GM12878 (cell line): Measurements from ENCODE around the gene MAD1L1. TPM values are rescaled to one million over a fixed set of nuclear protein-coding genes. Genes with fewer than 3 reads are reported as not detected.

ENCODE experiments used
- ATAC-seq: fragments of 200-7000 bp; cut with Tn5 transposase; 3 replicates; pipeline ENCODE4 v1.9.1; 2020; ENCODE audit warnings: mild to moderate bottlenecking, moderate library complexity
- BruUV-seq: library from RNA; stranded (reverse); fragments of 400-500 nt; replicated peaks from 2 replicates; lab custom pipeline; 2021; lab: Mats Ljungman, UMichigan
- CTCF ChIA-PET: fragments of 300-600 bp; sonication (Branson Sonifier 250); formaldehyde crosslinking; extraction: SDS; loops from one replicate; lab custom pipeline; 2021; ENCODE audit warnings: inconsistent platforms; lab: Yijun Ruan, JAX
- POLR2A ChIA-PET: fragments of 350-600 bp; formaldehyde crosslinking; extraction: SDS; loops from one replicate; lab custom pipeline; 2021; ENCODE audit warnings: inconsistent platforms; lab: Charles Lee
- RAD21 ChIA-PET: fragments of 300-600 bp; sonication (Branson Sonifier 250); formaldehyde crosslinking; loops from one replicate; lab custom pipeline; 2023; ENCODE audit warnings: antibody characterized with exemption; ENCODE audit not compliant: unreplicated experiment; lab: Charles Lee
- SMC1A ChIA-PET: fragments of 300-600 bp; sonication (Branson Sonifier 250); formaldehyde crosslinking; loops from one replicate; lab custom pipeline; 2023; ENCODE audit not compliant: unreplicated experiment, uncharacterized antibody; lab: Charles Lee
- DNase-seq: peaks from one replicate; pipeline ENCODE4 v3.0.0-alpha.2; 2011; ENCODE audit warnings: low read depth, low spot score
- FAIRE-seq: peaks from 3 replicates; lab custom pipeline; 2011; peaks lifted over from hg19 to GRCh38; lab: Jason Lieb, UNC
- H2AFZ ChIP-seq: 2 replicates; pipeline ENCODE4 v1.6.0; 2011; ENCODE audit warnings: low read depth, low read length, control low read depth; ENCODE audit not compliant: control insufficient read depth
- H3K27ac ChIP-seq: 2 replicates; pipeline ENCODE4 v1.5.1; 2011; ENCODE audit warnings: control low read depth; ENCODE audit not compliant: control insufficient read depth, insufficient read depth
- H3K27me3 ChIP-seq, 2 experiments: replicated peaks in 1 of 2; 2 replicates each; pipeline versions ENCODE4 v1.6.0 to v1.6.1; 2011; ENCODE audit warnings: low read length in 1 of 2; ENCODE audit not compliant: control insufficient read depth in 2 of 2, insufficient read depth in 2 of 2
- H3K36me3 ChIP-seq, 2 experiments: 2 replicates each; pipeline ENCODE4 v1.5.1; 2011; ENCODE audit warnings: low read length in 1 of 2; ENCODE audit not compliant: control insufficient read depth in 2 of 2, insufficient read depth in 2 of 2
- H3K4me1 ChIP-seq: 2 replicates; pipeline ENCODE4 v1.6.1; 2011; ENCODE audit warnings: mild to moderate bottlenecking, low read length, moderate library complexity, mixed read lengths; ENCODE audit not compliant: control insufficient read depth, insufficient read depth
- H3K4me2 ChIP-seq: 2 replicates; pipeline ENCODE4 v1.6.0; 2011; ENCODE audit warnings: control low read depth; ENCODE audit not compliant: control insufficient read depth, insufficient read depth
- H3K4me3 ChIP-seq: fragments of 200-600 bp; sonication (generic); 2 replicates; pipeline ENCODE4 v1.5.1; 2016
- H3K79me2 ChIP-seq: 2 replicates; pipeline ENCODE4 v1.6.0; 2011; ENCODE audit warnings: low read length; ENCODE audit not compliant: control insufficient read depth, insufficient read depth
- H3K9ac ChIP-seq: 2 replicates; pipeline ENCODE4 v1.8.0; 2011; ENCODE audit warnings: low read length, control low read depth, mixed read lengths; ENCODE audit not compliant: control insufficient read depth, insufficient read depth
- H3K9me3 ChIP-seq: replicated peaks from 3 replicates; pipeline ENCODE4 v1.5.1; 2011; ENCODE audit warnings: mild to moderate bottlenecking, low read length; ENCODE audit not compliant: control insufficient read depth, insufficient read depth
- H4K20me1 ChIP-seq: 2 replicates; pipeline ENCODE4 v1.6.0; 2011; ENCODE audit not compliant: control insufficient read depth, insufficient read depth
- BCL11A ChIP-seq: IDR thresholded peaks from 2 replicates; pipeline ENCODE4 v1.6.1; 2011; ENCODE audit warnings: low read depth, low read length
- CREM ChIP-seq: IDR thresholded peaks from 2 replicates; pipeline ENCODE4 v1.6.1; 2014; ENCODE audit warnings: antibody characterized with exemption, low read depth
- EED ChIP-seq: sonication (generic); IDR thresholded peaks from 2 replicates; pipeline ENCODE4 v1.6.1; 2016; ENCODE audit warnings: antibody characterized with exemption, low read depth
- EZH2 ChIP-seq: IDR thresholded peaks from 2 replicates; pipeline ENCODE4 v1.6.1; 2012; ENCODE audit warnings: low read depth, mild to moderate bottlenecking, control low read depth, inconsistent platforms, low read length, borderline replicate concordance; ENCODE audit not compliant: control insufficient read depth
- FOS ChIP-seq: IDR thresholded peaks from 3 replicates; pipeline ENCODE4 v1.6.1; 2011; ENCODE audit warnings: borderline replicate concordance; ENCODE audit not compliant: insufficient read length; ENCODE audit errors: extremely low read depth
- HDAC2 ChIP-seq: fragments of 200-600 bp; sonication (generic); IDR thresholded peaks from 2 replicates; pipeline ENCODE4 v1.6.1; 2017
- HDAC6 ChIP-seq: fragments of 200-600 bp; sonication (generic); IDR thresholded peaks from one replicate; pipeline ENCODE4 v1.8.0; 2017; ENCODE audit warnings: antibody characterized with exemption; ENCODE audit not compliant: unreplicated experiment
- NFYB ChIP-seq: IDR thresholded peaks from 2 replicates; pipeline ENCODE4 v1.6.1; 2011; ENCODE audit warnings: low read depth, mild to moderate bottlenecking, low read length, improper control_type of control experiment, moderate library complexity; ENCODE audit not compliant: insufficient read depth
- NR2C1 ChIP-seq: fragments of 450-650 bp; IDR thresholded peaks from 2 replicates; pipeline ENCODE4 v1.6.1; 2017; ENCODE audit warnings: antibody characterized with exemption, mild to moderate bottlenecking, moderate library complexity
- RB1 ChIP-seq: fragments of 450-650 bp; formaldehyde crosslinking; IDR thresholded peaks from 2 replicates; pipeline ENCODE4 v1.6.1; 2017; ENCODE audit warnings: mild to moderate bottlenecking, borderline replicate concordance
- SMARCA5 ChIP-seq: fragments of 450-650 bp; IDR thresholded peaks from 2 replicates; pipeline ENCODE4 v1.6.1; 2017; ENCODE audit warnings: mild to moderate bottlenecking
- ZSCAN29 ChIP-seq: fragments of 450-650 bp; IDR thresholded peaks from 2 replicates; pipeline ENCODE4 v1.6.1; 2017; ENCODE audit warnings: mild to moderate bottlenecking, moderate library complexity
- ZZZ3 ChIP-seq: IDR thresholded peaks from 2 replicates; pipeline ENCODE4 v1.6.1; 2011; ENCODE audit warnings: low read depth; ENCODE audit not compliant: control insufficient read depth, insufficient read length
- WGBS: methylation state at CpG from one replicate; pipeline ENCODE4 v1.1.6; 2016; ENCODE audit warnings: low lambda C conversion rate; ENCODE audit not compliant: insufficient replicate concordance, insufficient coverage; ENCODE audit errors: missing lambda C conversion rate; 5-methylcytosine and 5-hydroxymethylcytosine counted together
- in situ Hi-C: fragments of 300-500 bp; cut with MboI; formaldehyde crosslinking; loops from 9 replicates; pipeline ENCODE4 v1.14.3; 2018; ENCODE audit warnings: mixed read lengths
- intact Hi-C: fragments of 100-400 bp; cut with micrococcal nuclease; formaldehyde crosslinking; loops from one replicate; pipeline ENCODE4 v1.14.2; 2022; ENCODE audit not compliant: unreplicated experiment
- polyA plus RNA-seq, 11 experiments: library from polyadenylated mRNA; depleted of rRNA in 4 of 11; unstranded in 6 of 11; stranded (reverse) in 5 of 11; fragments of >200 nt; fragmentation: Nextera tagmentation in 4 of 11; fragmentation: Illumina TruSeq in 1 of 11; extraction: Ambion mirVana in 4 of 11; extraction: Trizol in 1 of 11; gene quantifications; 1 replicate in 1 of 11; 2 replicates in 10 of 11; pipeline versions ENCODE4 v1.2.1 to v1.2.3, GENCODE V29; 2011 to 2016; ENCODE audit warnings: inconsistent platforms in 2 of 11, missing spikeins in 2 of 11, low read depth in 1 of 11
- total RNA-seq, 4 experiments: library from RNA; depleted of rRNA in 3 of 4; stranded (reverse); fragments of >200 nt in 3 of 4; fragmentation: Illumina TruSeq in 1 of 4; extraction: Trizol in 1 of 4; gene quantifications; 2 replicates each; pipeline versions ENCODE4 v1.2.1 to v1.2.3, GENCODE V29; 2013 to 2021
- TF ChIP-seq, protein P1 (sequence below): fragments of 450-650 bp; IDR thresholded peaks from 2 replicates; pipeline ENCODE4 v1.6.1; 2018; ENCODE audit warnings: borderline replicate concordance, mild to moderate bottlenecking; ENCODE audit not compliant: partially characterized antibody
- TF ChIP-seq, protein P2 (sequence below): fragments of 450-650 bp; IDR thresholded peaks from 2 replicates; pipeline ENCODE4 v1.6.1; 2016; ENCODE audit warnings: mild to moderate bottlenecking
- TF ChIP-seq, protein P3 (sequence below): fragments of 450-650 bp; IDR thresholded peaks from 2 replicates; pipeline ENCODE4 v1.6.1; 2017; ENCODE audit warnings: mild to moderate bottlenecking, low read depth, inconsistent platforms; ENCODE audit not compliant: poor library complexity, severe bottlenecking
- TF ChIP-seq, protein P4 (sequence below): IDR thresholded peaks from 2 replicates; pipeline ENCODE4 v1.6.1; 2012; ENCODE audit warnings: low read depth, low read length, improper control_type of control experiment

The MAD1L1 gene
- total and polyA plus RNA-seq, 10 of the 15 experiments (the other 5 are each of a cell fraction or from before 2014, with no cell fraction given): 2.2 to 76.8 (median 38.3) TPM

DNA sequence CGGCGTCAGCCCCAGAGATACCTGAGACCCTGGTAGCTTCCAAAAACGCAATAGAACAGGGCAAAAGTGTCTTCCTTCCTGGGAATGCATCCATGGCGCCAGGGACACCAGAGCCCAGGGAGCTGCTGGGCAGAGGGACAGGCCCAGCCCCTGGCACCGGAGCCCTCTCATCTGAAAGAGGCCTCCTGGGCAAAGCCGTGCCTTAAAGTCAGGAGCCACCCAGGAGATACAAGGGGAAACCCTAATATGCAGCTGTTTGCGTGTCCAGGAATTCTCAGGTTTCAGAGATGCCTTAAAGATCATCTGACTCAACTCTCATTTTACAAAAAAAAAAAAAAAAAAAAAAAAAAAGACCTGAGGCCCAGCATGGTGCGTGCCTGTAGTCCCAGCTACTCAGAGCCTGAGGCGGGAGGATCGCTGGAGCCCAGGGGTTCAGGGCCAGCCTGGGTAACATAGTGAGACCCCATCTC lies 37.3 kb upstream of the MAD1L1 start:
- ChIA-PET SMC1A (no interaction called here), RAD21 (no interaction called here), POLR2A (no interaction called here), CTCF (no interaction called here)
- no peak for ATAC-seq
- Histone ChIP-seq H3K9me3 (no peaks in the 10 kb centered on the region), H3K36me3 (peaks cover 11 to 27% of the 10 kb centered on the region in 2 experiments; a peak in 3 of 4 replicates), H3K4me1 (no peaks in the 10 kb centered on the region), H3K4me2 (no peak overlapping the region), H3K4me3 (no peak overlapping the region), H3K9ac (no peak overlapping the region), H3K79me2 (no peaks in the 10 kb centered on the region), H3K27me3 (no peaks in the 10 kb centered on the region), H2AFZ (no peak overlapping the region), H3K27ac (no peak overlapping the region), H4K20me1 (no peaks in the 10 kb centered on the region)
- DNase-seq: no peak
- no TSS peak for BruUV-seq
- intact Hi-C loops: no loop called here
- TF ChIP-seq CREM: no peak
- TF ChIP-seq, protein P1, sequence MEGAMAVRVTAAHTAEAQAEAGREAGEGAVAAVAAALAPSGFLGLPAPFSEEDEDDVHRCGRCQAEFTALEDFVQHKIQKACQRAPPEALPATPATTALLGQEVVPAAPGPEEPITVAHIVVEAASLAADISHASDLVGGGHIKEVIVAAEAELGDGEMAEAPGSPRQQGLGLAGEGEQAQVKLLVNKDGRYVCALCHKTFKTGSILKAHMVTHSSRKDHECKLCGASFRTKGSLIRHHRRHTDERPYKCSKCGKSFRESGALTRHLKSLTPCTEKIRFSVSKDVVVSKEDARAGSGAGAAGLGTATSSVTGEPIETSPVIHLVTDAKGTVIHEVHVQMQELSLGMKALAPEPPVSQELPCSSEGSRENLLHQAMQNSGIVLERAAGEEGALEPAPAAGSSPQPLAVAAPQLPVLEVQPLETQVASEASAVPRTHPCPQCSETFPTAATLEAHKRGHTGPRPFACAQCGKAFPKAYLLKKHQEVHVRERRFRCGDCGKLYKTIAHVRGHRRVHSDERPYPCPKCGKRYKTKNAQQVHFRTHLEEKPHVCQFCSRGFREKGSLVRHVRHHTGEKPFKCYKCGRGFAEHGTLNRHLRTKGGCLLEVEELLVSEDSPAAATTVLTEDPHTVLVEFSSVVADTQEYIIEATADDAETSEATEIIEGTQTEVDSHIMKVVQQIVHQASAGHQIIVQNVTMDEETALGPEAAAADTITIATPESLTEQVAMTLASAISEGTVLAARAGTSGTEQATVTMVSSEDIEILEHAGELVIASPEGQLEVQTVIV: no peak
- TF ChIP-seq, protein P2, sequence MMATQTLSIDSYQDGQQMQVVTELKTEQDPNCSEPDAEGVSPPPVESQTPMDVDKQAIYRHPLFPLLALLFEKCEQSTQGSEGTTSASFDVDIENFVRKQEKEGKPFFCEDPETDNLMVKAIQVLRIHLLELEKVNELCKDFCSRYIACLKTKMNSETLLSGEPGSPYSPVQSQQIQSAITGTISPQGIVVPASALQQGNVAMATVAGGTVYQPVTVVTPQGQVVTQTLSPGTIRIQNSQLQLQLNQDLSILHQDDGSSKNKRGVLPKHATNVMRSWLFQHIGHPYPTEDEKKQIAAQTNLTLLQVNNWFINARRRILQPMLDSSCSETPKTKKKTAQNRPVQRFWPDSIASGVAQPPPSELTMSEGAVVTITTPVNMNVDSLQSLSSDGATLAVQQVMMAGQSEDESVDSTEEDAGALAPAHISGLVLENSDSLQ: no peak
- TF ChIP-seq EZH2: no peak
- TF ChIP-seq NFYB: no peak
- no peak for TF ChIP-seq ZSCAN29
- no peak for TF ChIP-seq HDAC6
- TF ChIP-seq SMARCA5: no peak
- no peak for TF ChIP-seq HDAC2
- TF ChIP-seq, protein P3, sequence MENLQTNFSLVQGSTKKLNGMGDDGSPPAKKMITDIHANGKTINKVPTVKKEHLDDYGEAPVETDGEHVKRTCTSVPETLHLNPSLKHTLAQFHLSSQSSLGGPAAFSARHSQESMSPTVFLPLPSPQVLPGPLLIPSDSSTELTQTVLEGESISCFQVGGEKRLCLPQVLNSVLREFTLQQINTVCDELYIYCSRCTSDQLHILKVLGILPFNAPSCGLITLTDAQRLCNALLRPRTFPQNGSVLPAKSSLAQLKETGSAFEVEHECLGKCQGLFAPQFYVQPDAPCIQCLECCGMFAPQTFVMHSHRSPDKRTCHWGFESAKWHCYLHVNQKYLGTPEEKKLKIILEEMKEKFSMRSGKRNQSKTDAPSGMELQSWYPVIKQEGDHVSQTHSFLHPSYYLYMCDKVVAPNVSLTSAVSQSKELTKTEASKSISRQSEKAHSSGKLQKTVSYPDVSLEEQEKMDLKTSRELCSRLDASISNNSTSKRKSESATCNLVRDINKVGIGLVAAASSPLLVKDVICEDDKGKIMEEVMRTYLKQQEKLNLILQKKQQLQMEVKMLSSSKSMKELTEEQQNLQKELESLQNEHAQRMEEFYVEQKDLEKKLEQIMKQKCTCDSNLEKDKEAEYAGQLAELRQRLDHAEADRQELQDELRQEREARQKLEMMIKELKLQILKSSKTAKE: no peak
- TF ChIP-seq FOS: no peak
- TF ChIP-seq NR2C1: no peak
- TF ChIP-seq BCL11A: no peak
- no peak for TF ChIP-seq RB1
- TF ChIP-seq, protein P4, sequence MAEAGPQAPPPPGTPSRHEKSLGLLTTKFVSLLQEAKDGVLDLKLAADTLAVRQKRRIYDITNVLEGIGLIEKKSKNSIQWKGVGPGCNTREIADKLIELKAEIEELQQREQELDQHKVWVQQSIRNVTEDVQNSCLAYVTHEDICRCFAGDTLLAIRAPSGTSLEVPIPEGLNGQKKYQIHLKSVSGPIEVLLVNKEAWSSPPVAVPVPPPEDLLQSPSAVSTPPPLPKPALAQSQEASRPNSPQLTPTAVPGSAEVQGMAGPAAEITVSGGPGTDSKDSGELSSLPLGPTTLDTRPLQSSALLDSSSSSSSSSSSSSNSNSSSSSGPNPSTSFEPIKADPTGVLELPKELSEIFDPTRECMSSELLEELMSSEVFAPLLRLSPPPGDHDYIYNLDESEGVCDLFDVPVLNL: no peak
- no peak for TF ChIP-seq EED
- no peak for TF ChIP-seq ZZZ3
- FAIRE-seq: no peak
- in situ Hi-C loops: no loop called here
- WGBS: 93% methylated on average over 10 of the region's 10 CpGs
